HCT116 (cell line): ENCODE results near the gene UGT2A3. TPM values are rescaled to one million over a fixed set of nuclear protein-coding genes. Genes with fewer than 3 reads are reported as not detected.

Source experiments
- ATAC-seq: fragments of 200-7000 bp; cut with Tn5 transposase; 2 replicates; pipeline ENCODE4 v1.9.1; 2020; ENCODE audit warnings: mild to moderate bottlenecking, moderate library complexity
- BruUV-seq: library from RNA; stranded (reverse); fragments of 400-500 nt; replicated peaks from 2 replicates; lab custom pipeline; 2021; lab: Mats Ljungman, UMichigan
- CTCF ChIA-PET: fragments of 300-600 bp; sonication (Branson Sonifier 250); formaldehyde crosslinking; loops from one replicate; lab custom pipeline; 2021; ENCODE audit warnings: antibody characterized with exemption; lab: Charles Lee
- POLR2A ChIA-PET: fragments of 300-600, 350-600 bp; sonication (Branson Sonifier 250); formaldehyde crosslinking; loops from one replicate; lab custom pipeline; 2021; ENCODE audit warnings: antibody characterized with exemption; lab: Charles Lee
- RAD21 ChIA-PET, 2 experiments: fragments of 300-600 bp; sonication (Branson Sonifier 250); formaldehyde crosslinking; loops; one replicate each; lab custom pipeline; 2023; ENCODE audit warnings: low total read pairs in 2 of 2; ENCODE audit not compliant: uncharacterized antibody in 2 of 2, unreplicated experiment in 2 of 2, low non-redundant PET in 1 of 2; lab: Charles Lee
- DNase-seq: peaks from one replicate; pipeline ENCODE4 v3.0.0-alpha.2; 2010; ENCODE audit warnings: low read depth, low spot score
- H2AFZ ChIP-seq: fragments of 200-600 bp; shearing (Covaris generic), sonication (generic); 2 replicates; pipeline ENCODE4 v1.6.1; 2017; ENCODE audit warnings: low read depth, mixed run types, mixed read lengths, antibody characterized with exemption, low read length; ENCODE audit not compliant: poor library complexity, severe bottlenecking
- H3K27ac ChIP-seq: 2 replicates; pipeline ENCODE4 v1.5.1; 2012; ENCODE audit warnings: low read depth, low read length
- H3K27me3 ChIP-seq: fragments of 200-600 bp; sonication (generic); 2 replicates; pipeline ENCODE4 v1.6.1; 2016; ENCODE audit warnings: mixed run types, low read length, mixed read lengths; ENCODE audit not compliant: insufficient read depth
- H3K36me3 ChIP-seq, 2 experiments: fragments of 200-500 bp in 1 of 2; fragments of 200-600 bp in 1 of 2; sonication (Bioruptor generic) in 1 of 2; sonication (generic) in 1 of 2; 2 replicates each; pipeline versions ENCODE4 v1.5.1 to v1.6.1; 2014 to 2016; ENCODE audit warnings: low read length in 2 of 2, inconsistent platforms in 1 of 2, mixed read lengths in 1 of 2, mixed run types in 1 of 2; ENCODE audit not compliant: insufficient read depth in 2 of 2, control insufficient read depth in 1 of 2
- H3K4me1 ChIP-seq, 2 experiments: fragments of 200-600 bp in 1 of 2; sonication (generic) in 1 of 2; 2 replicates each; pipeline versions ENCODE4 v1.5.1 to v1.6.1; 2012 to 2017; ENCODE audit warnings: low read length in 2 of 2, inconsistent platforms in 1 of 2, mild to moderate bottlenecking in 1 of 2, mixed read lengths in 1 of 2, mixed run types in 1 of 2, moderate library complexity in 1 of 2; ENCODE audit not compliant: insufficient read depth in 2 of 2, control insufficient read depth in 1 of 2
- H3K4me2 ChIP-seq: fragments of 200-600 bp; sonication (generic); 2 replicates; pipeline ENCODE4 v1.6.1; 2017; ENCODE audit warnings: mixed run types, low read length, mixed read lengths
- H3K4me3 ChIP-seq, 2 experiments: fragments of 200-600 bp in 1 of 2; sonication (generic) in 1 of 2; replicated peaks in 1 of 2; 2 replicates each; pipeline ENCODE4 v1.5.1; 2011 to 2016; ENCODE audit warnings: low read length in 2 of 2, control low read depth in 1 of 2, low read depth in 1 of 2, mild to moderate bottlenecking in 1 of 2, mixed read lengths in 1 of 2, mixed run types in 1 of 2
- H3K79me2 ChIP-seq: fragments of 200-600 bp; sonication (generic); 2 replicates; pipeline ENCODE4 v1.6.1; 2017; ENCODE audit warnings: mild to moderate bottlenecking, mixed run types, low read length, moderate library complexity, mixed read lengths; ENCODE audit not compliant: insufficient read depth
- H3K9ac ChIP-seq: fragments of 200-600 bp; sonication (generic); 2 replicates; pipeline ENCODE4 v1.6.1; 2016; ENCODE audit warnings: low read length, mixed read lengths
- H3K9me2 ChIP-seq: fragments of 200-600 bp; sonication (generic), shearing (Covaris generic); 2 replicates; pipeline ENCODE4 v1.6.1; 2017; ENCODE audit warnings: mixed run types, mild to moderate bottlenecking, moderate library complexity; ENCODE audit not compliant: insufficient read depth
- H3K9me3 ChIP-seq, 2 experiments: fragments of 200-500 bp in 1 of 2; fragments of 200-600 bp in 1 of 2; sonication (Bioruptor generic) in 1 of 2; sonication (generic) in 1 of 2; 2 replicates each; pipeline ENCODE4 v1.6.1; 2014 to 2017; ENCODE audit warnings: low read length in 2 of 2, mixed read lengths in 2 of 2, inconsistent platforms in 1 of 2, low read depth in 1 of 2, mild to moderate bottlenecking in 1 of 2, mixed run types in 1 of 2, moderate library complexity in 1 of 2; ENCODE audit not compliant: control insufficient read depth in 1 of 2, insufficient read depth in 1 of 2
- H4K20me1 ChIP-seq: fragments of 200-600 bp; sonication (generic), shearing (Covaris generic); 2 replicates; pipeline ENCODE4 v1.6.1; 2017; ENCODE audit warnings: mixed run types, mild to moderate bottlenecking, moderate library complexity; ENCODE audit not compliant: insufficient read depth
- ATF3 ChIP-seq: IDR thresholded peaks from 2 replicates; pipeline ENCODE4 v1.6.1; 2012
- CBX3 ChIP-seq: IDR thresholded peaks from 2 replicates; pipeline ENCODE4 v1.6.1; 2012; ENCODE audit warnings: low read depth
- CTCF ChIP-seq, 3 experiments: fragments of 200-600 bp in 1 of 3; sonication (generic) in 1 of 3; IDR thresholded peaks in 2 of 3; conservative IDR thresholded peaks in 1 of 3; 2 replicates each; pipeline ENCODE4 v1.5.1; 2012 to 2017; ENCODE audit warnings: low read depth in 2 of 3, low read length in 2 of 3, antibody characterized with exemption in 1 of 3, borderline replicate concordance in 1 of 3, control low read depth in 1 of 3, mild to moderate bottlenecking in 1 of 3, mixed read lengths in 1 of 3, mixed run types in 1 of 3, moderate library complexity in 1 of 3; ENCODE audit not compliant: insufficient read depth in 1 of 3
- EZH2 ChIP-seq: fragments of 200-600 bp; sonication (generic); IDR thresholded peaks from 2 replicates; pipeline ENCODE4 v1.6.1; 2017; ENCODE audit warnings: antibody characterized with exemption, mixed run types
- FOSL1 ChIP-seq: IDR thresholded peaks from 2 replicates; pipeline ENCODE4 v1.6.1; 2012; ENCODE audit warnings: low read depth
- MAX ChIP-seq: IDR thresholded peaks from 2 replicates; pipeline ENCODE4 v1.6.1; 2012
- RAD21 ChIP-seq: IDR thresholded peaks from 2 replicates; pipeline ENCODE4 v1.6.1; 2012; ENCODE audit warnings: low read depth, mild to moderate bottlenecking
- REST ChIP-seq: IDR thresholded peaks from 2 replicates; pipeline ENCODE4 v1.6.1; 2012; ENCODE audit warnings: low read depth
- SP1 ChIP-seq: IDR thresholded peaks from 2 replicates; pipeline ENCODE4 v1.6.1; 2012; ENCODE audit warnings: low read depth
- YY1 ChIP-seq: IDR thresholded peaks from 2 replicates; pipeline ENCODE4 v1.6.1; 2011; ENCODE audit warnings: low read length, low read depth, moderate library complexity, mild to moderate bottlenecking; ENCODE audit not compliant: insufficient replicate concordance; ENCODE audit errors: extremely low read depth
- ZFX ChIP-seq: fragments of 450-650 bp; IDR thresholded peaks from 2 replicates; pipeline ENCODE4 v1.6.1; 2017
- ZNF274 ChIP-seq: fragments of 200-500 bp; sonication (Bioruptor generic); IDR thresholded peaks from 2 replicates; pipeline ENCODE4 v1.6.1; 2014; ENCODE audit warnings: mild to moderate bottlenecking, low read depth, low read length, inconsistent platforms
- intact Hi-C: fragments of 100-400 bp; cut with micrococcal nuclease; formaldehyde crosslinking; loops from 2 replicates; pipeline ENCODE4 v1.10.0; 2022
- total RNA-seq: library from RNA; stranded (reverse); gene quantifications from one replicate; pipeline ENCODE4 v1.2.1, GENCODE V29; 2021; ENCODE audit not compliant: unreplicated experiment

The UGT2A3 gene
- total RNA-seq, 1 experiment from 2014 or later = not detected

GRCh38 chr4:68953056-68953596 lies 1.5 kb upstream of the UGT2A3 start:
- no peaks in the 10 kb centered on the region for H3K9me2 ChIP-seq
- no peaks in the 10 kb centered on the region for H3K79me2 ChIP-seq
- H3K4me2 ChIP-seq = no peak overlapping the region
- ChIA-PET POLR2A (no interaction called here), RAD21 (no interaction called here), CTCF (no interaction called here)
- H3K4me1 ChIP-seq = no peaks in the 10 kb centered on the region
- intact Hi-C loops = no loop called here
- TF ChIP-seq CBX3 (no peak), SP1 (no peak), ZNF274 (no peak), ZFX (no peak), YY1 (no peak), ATF3 (no peak), CTCF (IDR thresholded peaks at IDR 0.05 in 2 of 3, conservative IDR thresholded peaks at IDR 0.05 in 1 of 3; ENCODE audit: borderline replicate concordance in 1 of 3, insufficient read depth in 1 of 3, low read depth in 2 of 3, low read length in 2 of 3) (no peak), REST (no peak), EZH2 (no peak), RAD21 (no peak), MAX (no peak), FOSL1 (no peak)
- no peak overlapping the region for H3K27ac ChIP-seq
- no peak for DNase-seq
- no peaks in the 10 kb centered on the region for H3K36me3 ChIP-seq
- no peak overlapping the region for H3K9ac ChIP-seq
- H3K27me3 ChIP-seq = no peaks in the 10 kb centered on the region
- H3K4me3 ChIP-seq = no peak overlapping the region
- no peaks in the 10 kb centered on the region for H3K9me3 ChIP-seq
- no peak for ATAC-seq
- no peak overlapping the region for H2AFZ ChIP-seq
- H4K20me1 ChIP-seq = no peaks in the 10 kb centered on the region
- no TSS peak for BruUV-seq
